Hepatocyte (in vitro differentiated cells): ENCODE measurements around the gene FGR. TPM values are rescaled to one million over a fixed set of nuclear protein-coding genes. Genes with fewer than 3 reads are reported as not detected.
A peak's percentile ranks its signal among the peaks of the same experiment; 100 is the strongest.

ENCODE experiments used
- DNase-seq: peaks from one replicate; pipeline ENCODE4 v3.0.0-alpha.2; 2016; ENCODE audit warnings: low spot score
- H2AFZ ChIP-seq: fragments of 200-600 bp; sonication (generic); 2 replicates; pipeline ENCODE4 v1.6.0; 2016; ENCODE audit warnings: antibody characterized with exemption, mild to moderate bottlenecking
- H3K27ac ChIP-seq: fragments of 200-600 bp; sonication (generic); 2 replicates; pipeline ENCODE4 v1.5.1; 2016; ENCODE audit warnings: mild to moderate bottlenecking
- H3K27me3 ChIP-seq: fragments of 200-600 bp; sonication (generic); 2 replicates; pipeline ENCODE4 v1.6.1; 2016
- H3K36me3 ChIP-seq: fragments of 200-600 bp; sonication (generic); replicated peaks from 2 replicates; pipeline ENCODE4 v1.5.1; 2016; ENCODE audit warnings: low read depth; ENCODE audit not compliant: insufficient read depth
- H3K4me1 ChIP-seq: fragments of 200-600 bp; sonication (generic); 2 replicates; pipeline ENCODE4 v1.5.1; 2016; ENCODE audit warnings: mild to moderate bottlenecking, moderate library complexity; ENCODE audit not compliant: insufficient read depth
- H3K4me2 ChIP-seq: fragments of 200-600 bp; sonication (generic); 2 replicates; pipeline ENCODE4 v1.6.0; 2016
- H3K4me3 ChIP-seq: fragments of 200-600 bp; sonication (generic); 2 replicates; pipeline ENCODE4 v1.5.1; 2016; ENCODE audit warnings: mild to moderate bottlenecking
- H3K79me2 ChIP-seq: fragments of 200-600 bp; sonication (generic); 2 replicates; pipeline ENCODE4 v1.6.0; 2017; ENCODE audit warnings: mild to moderate bottlenecking
- H3K9me2 ChIP-seq: fragments of 200-600 bp; sonication (generic); replicated peaks from 2 replicates; pipeline ENCODE4 v1.6.0; 2017; ENCODE audit warnings: mild to moderate bottlenecking; ENCODE audit not compliant: insufficient read depth
- H3K9me3 ChIP-seq: fragments of 200-600 bp; sonication (generic); 2 replicates; pipeline ENCODE4 v1.5.1; 2016; ENCODE audit warnings: low read depth, mild to moderate bottlenecking
- H4K20me1 ChIP-seq: fragments of 200-600 bp; sonication (generic); 2 replicates; pipeline ENCODE4 v1.6.0; 2016; ENCODE audit warnings: mild to moderate bottlenecking; ENCODE audit not compliant: insufficient read depth, poor library complexity, severe bottlenecking
- EZH2 ChIP-seq: fragments of 200-600 bp; sonication (generic); IDR thresholded peaks from 2 replicates; pipeline ENCODE4 v1.6.1; 2016; ENCODE audit warnings: antibody characterized with exemption, mild to moderate bottlenecking, borderline replicate concordance
- EZH2phosphoT487 ChIP-seq: fragments of 200-600 bp; sonication (generic); IDR thresholded peaks from one replicate; pipeline ENCODE4 v1.6.1; 2018; ENCODE audit warnings: antibody characterized with exemption, mild to moderate bottlenecking, low read depth, moderate library complexity; ENCODE audit not compliant: unreplicated experiment, severe bottlenecking
- WGBS: methylation state at CpG from one replicate; pipeline ENCODE4 v1.1.6; 2016; ENCODE audit warnings: low lambda C conversion rate; ENCODE audit errors: missing lambda C conversion rate; 5-methylcytosine and 5-hydroxymethylcytosine counted together
- polyA plus RNA-seq: library from polyadenylated mRNA; unstranded; fragments of >200 nt; fragmentation: Nextera tagmentation; extraction: Ambion mirVana; gene quantifications from 2 replicates; pipeline ENCODE4 v1.2.1, GENCODE V29; 2016
- total RNA-seq: library from RNA; depleted of rRNA; stranded (reverse); fragments of >200 nt; gene quantifications from 2 replicates; pipeline ENCODE4 v1.2.3, GENCODE V29; 2014
- TF ChIP-seq, protein P1 (sequence below): fragments of 200-600 bp; sonication (generic); IDR thresholded peaks from 2 replicates; pipeline ENCODE4 v1.5.1; 2016; ENCODE audit warnings: antibody characterized with exemption, mild to moderate bottlenecking; ENCODE audit not compliant: poor library complexity

The FGR gene
- total and polyA plus RNA-seq, 2 experiments from 2014 or later: 0.28 to 0.73 TPM

GRCh38 chr1:27661412-27662075 lies 26.6 kb upstream of the FGR start:
- TF ChIP-seq EZH2: no peak
- TF ChIP-seq, protein P1, sequence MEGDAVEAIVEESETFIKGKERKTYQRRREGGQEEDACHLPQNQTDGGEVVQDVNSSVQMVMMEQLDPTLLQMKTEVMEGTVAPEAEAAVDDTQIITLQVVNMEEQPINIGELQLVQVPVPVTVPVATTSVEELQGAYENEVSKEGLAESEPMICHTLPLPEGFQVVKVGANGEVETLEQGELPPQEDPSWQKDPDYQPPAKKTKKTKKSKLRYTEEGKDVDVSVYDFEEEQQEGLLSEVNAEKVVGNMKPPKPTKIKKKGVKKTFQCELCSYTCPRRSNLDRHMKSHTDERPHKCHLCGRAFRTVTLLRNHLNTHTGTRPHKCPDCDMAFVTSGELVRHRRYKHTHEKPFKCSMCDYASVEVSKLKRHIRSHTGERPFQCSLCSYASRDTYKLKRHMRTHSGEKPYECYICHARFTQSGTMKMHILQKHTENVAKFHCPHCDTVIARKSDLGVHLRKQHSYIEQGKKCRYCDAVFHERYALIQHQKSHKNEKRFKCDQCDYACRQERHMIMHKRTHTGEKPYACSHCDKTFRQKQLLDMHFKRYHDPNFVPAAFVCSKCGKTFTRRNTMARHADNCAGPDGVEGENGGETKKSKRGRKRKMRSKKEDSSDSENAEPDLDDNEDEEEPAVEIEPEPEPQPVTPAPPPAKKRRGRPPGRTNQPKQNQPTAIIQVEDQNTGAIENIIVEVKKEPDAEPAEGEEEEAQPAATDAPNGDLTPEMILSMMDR: no peak
- no peak for TF ChIP-seq EZH2phosphoT487
- Histone ChIP-seq H3K79me2 (no peaks in the 10 kb centered on the region), H3K9me3 (no peaks in the 10 kb centered on the region), H3K9me2 (no peaks in the 10 kb centered on the region), H3K27me3 (no peaks in the 10 kb centered on the region), H3K36me3 (no peaks in the 10 kb centered on the region), H4K20me1 (no peaks in the 10 kb centered on the region), H3K4me3 (no peak overlapping the region), H3K27ac (no peak overlapping the region), H3K4me2 (no peak overlapping the region), H3K4me1 (no peaks in the 10 kb centered on the region), H2AFZ (no peak overlapping the region)
- WGBS: 96% methylated on average over 8 of the region's 8 CpGs
- no peak for DNase-seq

DNA sequence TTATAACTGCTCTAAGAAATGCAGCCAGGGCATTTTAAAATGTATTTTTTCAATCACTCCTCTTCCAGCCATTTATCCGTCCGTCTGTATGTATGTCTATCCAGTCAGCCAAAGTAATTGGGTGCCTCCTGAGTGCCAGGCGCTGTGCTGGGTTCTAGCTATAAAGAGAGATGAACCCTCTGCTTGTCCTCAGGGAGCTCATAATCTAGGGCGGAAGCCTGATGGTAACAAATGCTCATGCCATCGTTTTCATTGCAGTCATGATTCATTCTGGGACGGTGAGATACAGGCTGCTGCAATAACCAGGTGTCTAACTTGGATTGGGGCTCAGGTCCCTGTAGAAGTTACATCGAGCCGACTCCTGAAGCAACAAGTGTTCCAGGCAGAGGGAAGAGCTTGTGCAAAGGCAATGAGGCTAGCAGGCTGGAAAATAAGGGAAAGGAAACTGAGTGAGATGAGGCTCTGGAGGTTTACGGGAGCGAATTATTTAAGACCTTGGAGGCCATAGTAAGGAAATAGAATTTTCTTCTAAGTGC lies 25.4 kb upstream of the FGR start:
- Histone ChIP-seq H3K4me2 (peak overlapping the region; percentile 86), H2AFZ (peak overlapping the region; percentile 81), H3K79me2 (no peaks in the 10 kb centered on the region), H3K9me3 (no peaks in the 10 kb centered on the region), H3K9me2 (no peaks in the 10 kb centered on the region), H3K36me3 (no peaks in the 10 kb centered on the region), H4K20me1 (no peaks in the 10 kb centered on the region), H3K4me3 (peak overlapping the region; percentile 50), H3K4me1 (no peaks in the 10 kb centered on the region), H3K27ac (no peak overlapping the region), H3K27me3 (no peaks in the 10 kb centered on the region)
- WGBS: 85% methylated on average over 10 of the region's 10 CpGs
- TF ChIP-seq EZH2 (no peak), EZH2phosphoT487 (no peak)
- TF ChIP-seq, protein P1: no peak
- no peak for DNase-seq

DNA sequence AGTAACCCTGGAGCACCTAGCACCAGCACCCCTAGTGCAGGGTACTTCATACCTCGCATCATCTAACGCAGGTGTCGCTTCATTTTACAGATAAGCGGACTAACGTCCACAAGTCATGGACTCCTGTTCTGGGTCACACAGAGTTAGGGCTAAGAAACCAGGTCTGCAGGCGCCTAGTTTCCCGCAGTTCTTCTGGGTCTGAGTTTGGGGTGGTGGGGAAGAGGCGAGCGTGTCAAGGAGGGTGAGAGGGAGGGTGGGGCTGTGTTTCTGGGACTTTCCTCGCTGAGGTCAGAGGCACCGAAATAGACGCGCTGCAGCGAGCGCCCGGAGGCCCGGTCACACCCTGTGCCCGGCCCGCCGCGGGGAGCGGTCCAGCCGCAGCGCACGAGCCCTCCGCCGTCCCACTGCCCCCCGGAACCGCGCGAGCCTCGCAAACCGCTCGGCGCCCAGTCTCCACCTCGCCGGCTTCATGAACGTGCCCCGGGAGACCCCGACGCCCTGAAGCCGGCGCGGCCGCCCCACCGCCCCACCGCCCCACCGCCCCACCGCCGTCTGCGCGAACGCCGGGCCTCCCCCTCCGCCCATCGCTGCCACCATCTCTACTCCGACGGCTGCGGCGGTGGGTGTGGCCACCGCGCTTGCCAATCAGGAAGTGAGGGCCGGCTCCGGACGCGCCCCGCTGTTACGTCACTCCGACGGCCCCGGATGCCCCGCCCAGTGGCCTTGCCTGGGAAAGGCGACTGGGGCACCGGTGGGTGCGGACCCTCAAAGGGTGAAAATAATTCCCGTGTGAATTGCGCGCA lies 24.7 kb upstream of the FGR start:
- peak overlapping the region; percentile 50 for H3K4me3 ChIP-seq
- H3K27me3 ChIP-seq: no peaks in the 10 kb centered on the region
- no peaks in the 10 kb centered on the region for H3K9me3 ChIP-seq
- no peaks in the 10 kb centered on the region for H3K79me2 ChIP-seq
- H3K36me3 ChIP-seq: no peaks in the 10 kb centered on the region
- peak overlapping the region; percentile 81 for H2AFZ ChIP-seq
- H3K4me2 ChIP-seq: peak overlapping the region; percentile 86
- H3K4me1 ChIP-seq: no peaks in the 10 kb centered on the region
- H3K9me2 ChIP-seq: no peaks in the 10 kb centered on the region
- TF ChIP-seq, protein P1: no peak
- TF ChIP-seq EZH2 (no peak), EZH2phosphoT487 (no peak)
- H3K27ac ChIP-seq: peak overlapping the region; percentile 8
- 12% methylated on average over 32 of the region's 78 CpGs for WGBS
- no peaks in the 10 kb centered on the region for H4K20me1 ChIP-seq
- DNase-seq: peak; percentile 95
